Measurements from ENCODE around the gene CLTA. TPM values are rescaled to one million over a fixed set of nuclear protein-coding genes. Genes with fewer than 3 reads are reported as not detected.

CLTA gene
- total RNA-seq, 2 donors from 2014 or later = 221 to 240 TPM

- Mint-ChIP-seq H3K27ac (no peak overlapping the region), H3K27me3 (ENCODE audit: insufficient read depth) (no peaks in the 10 kb centered on the region), H3K4me1 (no peaks in the 10 kb centered on the region), H3K9me3 (no peaks in the 10 kb centered on the region), H3K36me3 (ENCODE audit: low read depth) (peaks cover 18% of the 10 kb centered on the region), H3K4me3 (no peak overlapping the region)
- peaks cover 16% of the 10 kb centered on the region for H3K36me3 ChIP-seq (ENCODE audit: control insufficient read depth, insufficient read depth, low read length)
- H3K4me1 ChIP-seq (ENCODE audit: control insufficient read depth, insufficient read depth, low read length) = no peaks in the 10 kb centered on the region
- DNase-seq = no peak
- no peaks in the 10 kb centered on the region for H3K27me3 ChIP-seq (ENCODE audit: control insufficient read depth, insufficient read depth, low read length, poor library complexity, severe bottlenecking)
- 94 to 100% methylated on average over 3 to 6 of the region's 6 CpGs for WGBS, 2 experiments (ENCODE audit: insufficient coverage in 1 of 2, insufficient read length in 1 of 2)
- no peak overlapping the region for H3K4me3 ChIP-seq (ENCODE audit: low read length)
- no peak overlapping the region for H3K27ac ChIP-seq (ENCODE audit: low read depth, low read length)
- H3K9me3 ChIP-seq (ENCODE audit: control insufficient read depth, low read length) = no peaks in the 10 kb centered on the region
- TF ChIP-seq CTCF (conservative IDR thresholded peaks at IDR 0.05) = no peak
- H3K9ac ChIP-seq (ENCODE audit: extremely low read depth, low read length, poor library complexity, severe bottlenecking) = no peak overlapping the region
These were observed 58.5 kb downstream of the CLTA start for GRCh38 chr9:36249189-36249588.

- no peaks in the 10 kb centered on the region for H3K4me1 ChIP-seq (ENCODE audit: control insufficient read depth, insufficient read depth, low read length)
- DNase-seq = no peak
- 86 to 91% methylated on average over 1 of the region's 1 CpG for WGBS, 2 experiments (ENCODE audit: insufficient coverage in 1 of 2, insufficient read length in 1 of 2)
- Mint-ChIP-seq H3K4me3 (no peak overlapping the region), H3K27me3 (ENCODE audit: insufficient read depth) (no peaks in the 10 kb centered on the region), H3K36me3 (ENCODE audit: low read depth) (peaks cover 17% of the 10 kb centered on the region), H3K4me1 (no peaks in the 10 kb centered on the region), H3K9me3 (no peaks in the 10 kb centered on the region), H3K27ac (no peak overlapping the region)
- no peaks in the 10 kb centered on the region for H3K27me3 ChIP-seq (ENCODE audit: control insufficient read depth, insufficient read depth, low read length, poor library complexity, severe bottlenecking)
- no peak overlapping the region for H3K4me3 ChIP-seq (ENCODE audit: low read length)
- no peak overlapping the region for H3K27ac ChIP-seq (ENCODE audit: low read depth, low read length)
- no peak overlapping the region for H3K9ac ChIP-seq (ENCODE audit: extremely low read depth, low read length, poor library complexity, severe bottlenecking)
- no peaks in the 10 kb centered on the region for H3K9me3 ChIP-seq (ENCODE audit: control insufficient read depth, low read length)
- no peak for TF ChIP-seq CTCF (conservative IDR thresholded peaks at IDR 0.05)
- peaks cover 16% of the 10 kb centered on the region for H3K36me3 ChIP-seq (ENCODE audit: control insufficient read depth, insufficient read depth, low read length)
These were observed 59.4 kb downstream of the CLTA start for GRCh38 chr9:36250079-36250478.

GRCh38 chr9:36251428-36251827 is 60.7 kb downstream of the CLTA start:
- Histone ChIP-seq H3K27me3 (ENCODE audit: control insufficient read depth, insufficient read depth, low read length, poor library complexity, severe bottlenecking) (no peaks in the 10 kb centered on the region), H3K4me3 (ENCODE audit: low read length) (no peak overlapping the region), H3K9ac (ENCODE audit: extremely low read depth, low read length, poor library complexity, severe bottlenecking) (no peak overlapping the region), H3K36me3 (ENCODE audit: control insufficient read depth, insufficient read depth, low read length) (peaks cover 16% of the 10 kb centered on the region), H3K4me1 (ENCODE audit: control insufficient read depth, insufficient read depth, low read length) (no peaks in the 10 kb centered on the region), H3K27ac (ENCODE audit: low read depth, low read length) (no peak overlapping the region), H3K9me3 (ENCODE audit: control insufficient read depth, low read length) (no peaks in the 10 kb centered on the region)
- Mint-ChIP-seq H3K9me3 (no peaks in the 10 kb centered on the region), H3K36me3 (ENCODE audit: low read depth) (peaks cover 13% of the 10 kb centered on the region), H3K4me3 (no peak overlapping the region), H3K4me1 (no peaks in the 10 kb centered on the region), H3K27me3 (ENCODE audit: insufficient read depth) (no peaks in the 10 kb centered on the region), H3K27ac (no peak overlapping the region)
- WGBS, 2 experiments (ENCODE audit: insufficient coverage in 1 of 2, insufficient read length in 1 of 2) = 83 to 92% methylated on average over 1 of the region's 1 CpG
- DNase-seq = no peak
- no peak for TF ChIP-seq CTCF (conservative IDR thresholded peaks at IDR 0.05)

Data from endodermal cell (in vitro differentiated cells).